NOMO-1 treated with dmso at 0.1 percent for 144 hours (cell line): ENCODE data around the gene MAPK8IP3.

Source experiments
- DNase-seq: peaks from one replicate; lab custom pipeline; 2025; ENCODE audit not compliant: unreplicated experiment; lab: John Stamatoyannopoulos, UW

MAPK8IP3 gene

GRCh38 chr16:1772908-1773702, 67.1 kb downstream of the MAPK8IP3 start, which contains the start of gene MRPS34:
MRPS34 (minus strand) TSS chr16:1773134; CDS start chr16:1773119, 15 bp downstream.
- peak; percentile 62 for DNase-seq

- DNase-seq, result peak; percentile 68
These were observed 67.9 kb downstream of the MAPK8IP3 start for GRCh38 chr16:1773703-1774447.

GRCh38 chr16:1774448-1774780, 68.4 kb downstream of the MAPK8IP3 start:
- DNase-seq, result no peak

DNA sequence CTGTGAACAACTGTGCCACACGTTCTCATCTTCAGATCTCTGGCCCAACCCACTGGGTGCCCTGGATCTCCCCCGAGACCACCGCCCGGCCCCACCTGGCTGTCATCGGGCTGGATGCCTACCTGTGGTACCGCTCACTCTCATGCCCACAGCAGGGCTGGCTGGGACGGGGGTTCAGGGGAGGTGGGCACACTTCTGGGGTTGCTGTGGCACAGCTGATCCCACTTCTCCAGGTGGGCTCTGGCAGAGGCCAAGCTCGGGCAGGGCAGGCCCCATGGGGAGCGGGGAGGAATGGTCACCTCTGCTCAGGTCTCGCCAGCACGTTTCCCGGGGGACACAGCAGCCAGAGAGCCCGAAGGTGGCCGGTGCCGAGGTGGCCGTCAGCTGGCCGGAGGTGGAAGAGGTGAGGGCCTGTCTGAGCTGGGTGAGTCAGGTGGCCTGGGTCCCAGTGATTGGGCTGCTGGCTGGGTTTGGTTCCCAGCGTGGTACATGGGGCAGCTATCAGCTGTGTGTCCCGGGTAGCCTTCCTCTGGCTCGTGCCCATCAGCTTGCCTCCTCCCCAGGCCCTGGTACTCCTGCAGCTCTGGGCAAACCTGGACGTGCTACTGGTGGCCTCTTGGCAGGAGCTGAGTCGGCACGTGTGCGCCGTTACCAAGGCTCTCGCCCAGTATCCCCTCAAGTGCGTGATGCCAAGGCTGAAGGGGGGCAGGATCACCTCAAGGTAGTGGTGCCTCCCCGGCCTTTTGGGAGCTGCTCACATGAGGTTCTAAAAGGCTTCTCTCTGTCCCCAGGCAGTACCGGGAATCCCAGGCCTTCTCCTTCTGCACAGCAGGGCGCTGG, 69.2 kb downstream of the MAPK8IP3 start:
- no peak for DNase-seq

DNA sequence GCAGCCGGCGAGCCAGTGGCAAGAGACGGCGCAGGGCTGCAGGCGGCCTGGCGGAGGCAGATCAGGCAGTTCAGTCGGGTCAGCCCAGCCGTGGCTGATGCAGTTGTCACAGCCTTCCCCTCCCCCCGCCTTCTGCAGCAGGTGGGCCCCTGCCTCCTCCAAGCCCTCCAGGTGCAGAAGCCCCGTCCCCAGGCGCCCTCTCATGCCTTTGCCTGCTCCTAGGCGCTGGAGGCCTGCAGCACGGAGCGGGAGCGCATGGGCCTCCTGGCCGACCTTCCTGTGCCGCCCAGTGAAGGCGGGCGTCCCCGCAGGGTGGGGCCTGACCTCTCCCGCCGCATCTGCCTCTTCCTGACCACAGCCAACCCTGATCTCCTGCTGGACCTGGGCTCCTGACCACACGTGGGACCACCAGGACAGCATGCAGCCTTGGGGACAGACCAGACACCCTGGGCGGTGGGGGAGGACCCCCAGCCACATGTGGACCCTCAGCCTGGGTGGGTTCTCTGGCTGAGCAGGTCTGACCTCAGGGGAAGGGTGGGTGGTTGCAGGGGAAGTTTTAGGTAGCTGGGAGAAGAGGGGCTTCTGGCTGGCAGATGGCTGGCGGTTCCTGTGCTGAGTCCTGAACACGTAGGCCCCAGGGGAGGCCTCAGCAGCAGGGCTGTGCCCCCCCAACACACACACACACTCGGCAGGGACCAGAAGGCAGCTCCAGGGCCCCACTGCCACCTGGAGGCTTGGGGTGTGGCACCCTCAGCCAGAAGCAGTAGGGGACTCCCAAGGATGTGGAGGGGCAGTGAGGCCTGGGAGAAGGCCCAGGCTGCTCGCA, 70.1 kb downstream of the MAPK8IP3 start:
- no peak for DNase-seq

DNA sequence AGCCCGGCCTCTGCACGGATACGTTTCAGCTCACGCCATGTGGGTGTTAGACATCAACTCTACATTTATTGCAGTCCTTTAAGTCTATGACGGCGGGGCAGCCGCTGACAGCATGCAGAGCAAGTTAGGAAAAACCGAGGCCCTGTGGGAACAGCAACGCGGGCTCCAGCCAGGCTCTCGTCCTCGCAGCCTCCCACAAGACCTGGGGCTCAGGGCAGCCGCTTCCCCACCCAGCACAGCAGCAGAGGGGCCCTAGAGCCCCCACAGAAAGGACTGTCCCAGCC, 70.6 kb downstream of the MAPK8IP3 start:
- DNase-seq, result no peak

DNA sequence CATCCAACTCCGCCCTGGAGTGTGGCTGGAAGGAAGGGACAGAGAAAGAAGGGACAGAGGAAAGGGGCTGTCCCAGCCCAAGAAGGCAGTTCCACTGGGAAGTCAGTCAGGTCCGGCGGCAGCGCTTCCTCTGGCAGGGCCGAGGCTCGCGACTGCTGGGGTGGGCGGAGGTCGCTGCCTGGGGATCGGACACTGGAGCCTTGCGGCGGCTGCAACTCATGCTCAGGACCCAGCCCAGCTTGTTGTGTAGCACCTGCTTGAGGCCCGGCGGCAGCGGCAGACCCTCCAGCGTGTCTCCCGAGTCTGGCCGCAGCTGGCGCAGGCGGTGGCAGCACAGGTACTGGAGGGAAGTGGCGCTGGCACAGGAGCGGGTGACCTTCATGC, 71.0 kb downstream of the MAPK8IP3 start:
- no peak for DNase-seq

DNA sequence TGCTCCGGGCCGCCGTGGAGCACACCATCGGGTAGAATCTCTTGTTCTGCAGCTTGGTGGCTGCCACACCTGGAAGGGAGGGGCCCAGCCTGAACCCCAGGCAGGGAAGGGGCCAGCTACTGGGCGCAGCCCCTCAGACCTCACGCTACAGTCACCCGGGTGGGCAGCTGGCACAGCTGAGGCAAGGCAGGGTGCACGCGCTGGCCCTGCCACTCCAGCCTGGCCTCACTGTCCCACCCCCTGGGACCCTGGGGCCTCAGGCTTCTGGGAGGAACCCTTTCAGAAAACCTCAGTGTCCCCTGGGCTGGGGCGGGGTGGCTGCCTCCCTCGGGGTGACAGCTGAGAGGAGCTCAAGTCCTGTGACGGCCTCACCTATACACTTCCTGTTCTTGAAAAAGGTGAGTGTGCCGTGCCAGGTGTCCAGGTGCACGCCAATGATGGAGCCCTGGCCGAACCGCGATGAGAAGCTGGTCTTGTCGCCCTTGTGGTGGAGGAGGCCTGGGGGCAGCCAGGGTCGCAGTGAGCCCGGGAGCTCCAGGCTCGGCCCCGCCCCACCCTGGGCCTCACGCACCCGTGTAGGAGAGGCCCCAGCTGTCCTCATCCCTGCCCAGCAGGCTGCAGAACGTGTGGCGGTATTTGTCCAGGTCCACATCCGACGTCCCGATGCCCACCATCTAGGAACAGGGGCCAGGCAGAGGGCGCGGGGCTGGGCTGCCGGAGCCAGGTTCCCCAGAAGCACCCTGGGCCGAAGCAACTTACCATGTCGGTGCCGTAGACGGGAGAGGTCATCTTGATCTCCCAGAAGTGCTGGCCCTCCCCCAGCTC, 71.6 kb downstream of the MAPK8IP3 start:
- no peak for DNase-seq

- no peak for DNase-seq
These were observed 72.5 kb downstream of the MAPK8IP3 start for GRCh38 chr16:1778200-1779179.

GRCh38 chr16:1779234-1779701, 73.3 kb downstream of the MAPK8IP3 start:
- no peak for DNase-seq

- DNase-seq, result no peak
These were observed 74.0 kb downstream of the MAPK8IP3 start for GRCh38 chr16:1779741-1780676.

DNA sequence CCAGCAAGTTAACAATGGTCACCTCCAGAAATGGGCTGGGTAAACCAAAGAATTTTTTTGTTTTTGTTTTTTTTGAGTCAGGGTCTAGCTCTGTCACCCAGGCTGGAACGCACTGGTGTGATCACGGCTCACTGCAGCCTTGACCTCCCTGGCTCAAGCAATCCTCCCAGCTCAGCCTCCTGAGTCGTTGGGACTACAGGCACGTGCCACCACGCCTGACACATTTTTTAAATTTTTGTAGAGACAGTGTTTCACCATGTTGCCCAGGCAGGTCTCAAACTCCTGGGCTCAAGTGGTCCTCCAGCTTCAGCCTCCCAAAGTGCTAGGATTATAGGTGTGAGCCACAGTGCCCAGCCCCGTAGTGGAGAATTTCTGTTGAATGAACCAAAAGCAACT, 74.7 kb downstream of the MAPK8IP3 start:
- DNase-seq, result no peak

DNA sequence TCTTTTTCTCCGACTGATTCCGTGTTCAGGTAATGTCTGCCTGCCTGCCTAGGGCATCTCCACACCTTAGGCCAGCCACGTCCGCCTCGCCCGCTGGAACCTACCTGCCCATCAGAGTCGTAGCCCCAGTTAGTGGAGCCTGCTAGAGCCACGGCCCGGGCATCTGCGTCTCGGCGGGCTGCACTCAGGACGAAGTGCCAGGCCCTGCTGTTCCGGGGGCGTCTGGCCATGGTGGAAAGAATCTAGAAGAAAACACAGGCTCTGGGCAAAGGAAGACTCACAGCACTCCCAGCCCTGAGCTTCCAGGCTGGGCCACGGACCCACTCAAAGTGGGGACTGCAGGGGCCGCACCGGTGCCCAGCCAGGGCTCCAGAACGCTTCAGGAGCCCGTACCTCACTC, 75.3 kb downstream of the MAPK8IP3 start:
- no peak for DNase-seq

GRCh38 chr16:1781758-1782407, 75.9 kb downstream of the MAPK8IP3 start:
- DNase-seq, result no peak

DNA sequence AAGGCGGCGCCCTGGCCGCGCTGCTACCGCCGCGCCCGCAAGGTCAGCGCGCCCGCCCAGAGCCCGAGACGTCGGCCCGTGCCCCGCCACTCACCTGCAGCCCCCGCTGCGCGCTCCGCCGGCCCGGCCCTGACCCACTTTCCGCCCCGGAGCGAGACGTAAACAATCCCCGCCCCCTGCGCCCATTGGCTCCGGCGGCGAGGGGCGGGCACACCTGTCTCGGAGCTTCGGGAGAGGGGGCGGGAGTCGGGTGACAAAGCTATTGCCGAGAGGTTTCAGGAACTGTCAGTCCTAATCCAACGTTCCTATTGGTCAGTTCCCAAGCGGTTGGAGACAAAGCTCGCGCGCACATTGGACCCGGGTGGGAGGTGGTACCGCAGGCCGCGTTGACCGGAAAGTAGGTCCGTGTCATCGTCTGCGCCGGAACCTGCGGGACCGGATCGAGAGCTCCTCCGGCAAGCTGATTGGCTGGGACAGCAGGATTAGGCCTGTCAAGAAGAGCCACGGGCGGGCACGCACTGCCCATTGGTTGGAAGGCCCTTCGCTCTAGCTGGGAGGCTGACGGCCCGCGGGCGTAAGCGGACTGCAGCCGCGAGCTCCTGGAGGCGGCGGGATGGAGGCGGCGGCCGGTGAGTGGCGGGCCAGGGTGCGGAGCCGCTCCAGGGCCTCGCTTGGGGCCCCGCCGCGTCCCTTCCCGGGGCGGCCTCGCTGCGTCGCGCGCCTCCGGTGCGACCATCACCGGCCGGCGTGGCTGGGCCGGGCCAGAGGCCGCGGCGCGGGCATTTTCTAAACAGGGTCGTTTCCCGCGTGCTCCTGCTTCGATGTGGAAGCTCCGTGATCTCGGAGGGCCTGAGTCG, 76.6 kb downstream of the MAPK8IP3 start, which contains the start of the genes NUBP2 and SPSB3:
TSS of gene NUBP2 (plus strand) at position 553 of the 857 bp plus-strand sequence. CDS start at position 614, 61 bp downstream.
TSS of gene SPSB3 (minus strand) at position 164 of the 857 bp plus-strand sequence. CDS start 1,088 bp downstream, outside the sequence.
- DNase-seq, result peak; percentile 99
